GM18498 (cell line): Measurements from ENCODE around the gene THRB.

Experiments
- ATAC-seq: cut with Tn5 transposase; IDR thresholded peaks from one replicate; pipeline ENCODE4 v1.9.1; 2021; ENCODE audit warnings: mild to moderate bottlenecking, moderate library complexity; ENCODE audit not compliant: unreplicated experiment

Gene THRB

GRCh38 chr3:24318677-24319287 is 175.9 kb downstream of the THRB start:
- no peak for ATAC-seq

DNA sequence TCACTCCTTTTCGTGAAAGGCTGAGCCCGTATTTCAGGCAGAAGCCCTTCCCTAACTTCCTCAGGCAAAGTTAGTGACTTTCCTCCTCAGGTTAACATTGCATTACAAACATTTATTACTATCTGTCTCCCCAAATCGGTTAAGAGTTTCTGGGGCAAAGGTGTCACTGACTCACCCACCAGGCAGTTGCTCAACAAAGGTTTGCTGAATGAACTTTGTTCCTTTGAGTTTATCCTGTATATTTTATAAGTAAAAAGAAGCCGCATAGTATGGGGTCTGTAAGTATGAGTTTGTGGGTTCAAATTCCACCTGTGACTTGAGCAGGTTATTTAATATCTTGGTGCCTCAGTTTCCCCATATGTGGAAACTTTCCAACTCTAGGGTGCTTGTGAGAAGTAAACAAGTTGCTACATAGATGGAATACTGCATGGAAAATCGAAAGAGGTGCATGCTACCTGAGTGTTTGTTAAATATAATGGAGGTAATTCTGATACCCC is 177.7 kb downstream of the THRB start:
- ATAC-seq: no peak

DNA sequence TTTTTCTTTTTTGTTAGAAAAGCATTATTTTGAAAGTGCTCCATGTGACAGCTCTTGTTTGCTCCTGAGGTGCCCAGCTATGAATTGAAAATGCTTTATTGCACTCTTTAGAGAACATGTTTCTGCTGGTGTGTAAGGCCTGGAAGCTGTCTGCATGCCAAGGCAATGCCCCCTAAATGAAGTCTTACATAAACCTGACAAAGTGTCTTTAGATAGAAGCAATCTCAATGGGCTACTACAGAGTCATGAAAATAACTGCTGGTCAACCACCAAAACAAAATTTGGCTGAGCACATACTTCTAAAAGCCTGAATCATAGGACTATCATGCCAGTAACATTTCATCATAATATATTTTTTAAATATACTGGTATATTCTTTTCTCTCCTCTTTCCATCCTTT is 178.7 kb downstream of the THRB start:
- ATAC-seq: no peak

- no peak for ATAC-seq
Measured at GRCh38 chr3:24315356-24315755, 179.3 kb downstream of the THRB start.

- no peak for ATAC-seq
Measured at GRCh38 chr3:24311881-24312280, 182.8 kb downstream of the THRB start.

DNA sequence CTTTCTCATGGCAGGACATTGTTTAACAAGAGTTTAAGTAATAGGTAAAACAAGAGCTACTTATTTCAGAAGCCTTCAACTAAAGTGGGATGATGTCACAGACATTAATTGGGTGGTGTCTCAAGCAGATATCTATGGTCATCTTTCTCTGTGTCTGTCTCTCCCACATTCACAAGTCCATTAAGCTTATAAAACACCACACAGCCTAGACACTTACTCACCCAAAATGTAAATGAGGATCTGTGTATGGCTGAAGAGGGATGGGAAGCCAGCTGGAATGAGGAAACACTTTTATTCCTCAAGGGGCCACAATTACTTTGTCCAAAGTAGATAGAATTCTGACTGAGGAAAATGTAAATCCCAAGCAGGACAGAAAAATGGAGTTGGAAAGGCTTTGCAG is 183.8 kb downstream of the THRB start:
- ATAC-seq: no peak

GRCh38 chr3:24306518-24306917 is 188.1 kb downstream of the THRB start:
- no peak for ATAC-seq

DNA sequence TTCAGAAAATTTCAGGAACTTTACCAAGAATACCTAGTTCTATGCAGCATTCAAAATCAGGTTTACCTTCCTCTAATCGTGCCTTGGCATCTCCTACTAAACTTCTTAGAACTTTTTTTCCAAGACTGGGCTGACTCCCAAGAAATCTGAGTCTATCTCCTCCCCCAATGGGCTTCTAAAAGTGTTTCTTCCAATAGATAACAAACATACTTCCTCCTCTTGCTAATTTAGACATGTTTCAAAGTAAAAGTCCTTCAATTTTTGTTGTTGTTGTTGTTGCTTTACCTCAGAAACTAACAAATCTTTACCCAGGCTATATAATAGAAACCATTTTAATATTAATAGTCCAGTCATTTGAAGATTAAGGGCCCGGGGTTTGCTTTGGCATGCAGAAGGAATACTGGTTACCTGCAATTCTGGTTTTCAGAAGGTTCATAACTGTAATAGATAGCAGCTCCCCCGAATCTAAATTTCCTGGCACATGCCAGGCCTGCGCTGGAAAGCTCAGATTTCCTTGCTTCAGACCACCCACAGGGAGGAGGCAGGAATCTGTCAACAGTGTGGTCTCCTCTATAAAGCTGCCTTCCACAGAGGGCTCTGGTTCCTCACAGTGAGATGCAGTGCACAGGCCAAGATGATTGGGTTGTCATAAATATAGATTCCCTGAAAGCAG is 188.7 kb downstream of the THRB start:
- no peak for ATAC-seq

DNA sequence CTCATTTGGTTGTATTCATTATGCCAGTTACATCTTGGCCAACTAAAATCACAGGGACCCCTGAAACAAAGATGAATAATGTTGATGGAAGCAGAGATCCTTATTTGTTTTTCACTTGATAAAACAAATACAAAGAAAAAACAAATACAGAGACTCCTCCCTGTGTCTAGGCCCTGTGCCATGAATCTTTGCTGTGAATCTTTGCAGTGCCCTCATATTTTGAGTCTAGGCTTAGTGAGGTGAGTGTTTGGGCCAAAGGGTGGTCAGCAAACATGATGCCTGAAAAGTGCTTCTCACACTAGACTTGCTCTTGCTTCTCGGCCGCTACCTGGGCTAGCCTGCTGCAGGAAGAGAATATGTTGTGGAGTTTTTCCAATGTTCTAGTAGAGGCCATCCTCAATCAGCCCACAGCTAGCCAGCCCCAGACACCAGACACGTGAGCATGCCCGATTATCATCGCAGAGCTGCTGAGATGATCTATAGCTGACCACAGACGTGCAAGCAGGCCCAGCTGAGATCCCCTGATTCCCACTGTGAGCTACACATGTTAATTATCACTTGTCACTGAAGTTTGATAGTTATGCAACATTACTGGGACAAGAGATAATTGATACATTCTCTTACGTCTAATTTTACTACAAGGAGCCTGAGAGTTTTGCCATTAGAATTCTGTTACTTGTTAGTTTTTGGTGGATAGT is 191.4 kb downstream of the THRB start:
- ATAC-seq: no peak

- no peak for ATAC-seq
Measured at GRCh38 chr3:24302396-24302795, 192.3 kb downstream of the THRB start.

DNA sequence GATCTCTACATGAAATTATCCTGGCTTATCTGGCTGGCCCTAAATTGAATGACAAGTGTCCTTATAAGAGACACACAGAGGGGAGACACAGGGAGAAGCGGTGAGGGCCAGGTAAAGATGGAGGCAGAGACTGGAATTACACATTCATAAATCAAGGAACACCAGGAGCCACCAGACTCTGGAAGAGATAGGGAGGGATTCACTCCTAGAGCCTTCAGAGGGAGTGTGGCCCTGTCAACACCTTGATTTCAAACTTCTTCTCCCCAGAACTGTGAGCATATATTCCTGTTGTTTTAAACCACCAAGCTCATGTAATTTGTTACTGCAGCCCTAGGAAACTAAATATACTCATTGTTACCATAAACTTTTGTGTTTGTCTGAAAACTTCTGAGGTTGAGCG is 193.7 kb downstream of the THRB start:
- ATAC-seq: no peak

DNA sequence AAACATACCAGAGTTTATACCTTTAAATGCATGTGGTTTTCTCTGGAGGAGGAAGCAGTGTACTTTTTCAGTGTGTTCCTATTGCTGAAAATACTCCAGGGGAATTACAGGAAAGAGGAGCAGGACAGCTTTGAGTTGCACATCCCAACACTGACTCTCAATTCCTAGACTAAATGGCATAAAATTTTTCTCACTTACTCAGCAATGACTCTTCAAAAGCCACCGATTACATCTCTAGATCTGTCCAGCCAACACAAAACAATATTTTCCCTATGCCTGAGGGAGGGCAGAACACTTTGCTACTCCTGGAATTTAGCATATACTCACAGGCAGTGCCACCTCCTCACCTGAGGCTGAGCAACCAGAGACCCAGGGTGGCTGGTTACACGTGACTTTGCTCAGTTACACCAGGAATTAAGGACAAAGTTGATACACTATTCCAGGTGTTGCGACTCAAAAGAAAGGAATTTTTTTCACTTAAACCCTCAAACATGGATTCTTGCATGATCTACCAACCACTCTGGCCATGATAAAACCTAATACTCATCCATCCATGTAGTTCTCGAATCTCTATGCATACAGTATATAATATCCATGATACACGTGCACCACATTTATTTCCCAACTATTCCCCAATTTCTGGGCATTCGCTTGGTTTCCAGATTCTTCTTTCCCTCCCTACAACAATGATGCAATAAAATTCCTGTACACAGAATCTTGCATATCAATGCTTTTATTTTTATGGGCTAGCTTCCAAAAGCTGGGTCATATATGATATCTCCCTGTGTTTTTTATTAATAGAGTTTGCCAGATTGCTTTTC is 194.6 kb downstream of the THRB start:
- ATAC-seq: no peak

- ATAC-seq: no peak
Measured at GRCh38 chr3:24299246-24299805, 195.3 kb downstream of the THRB start.

DNA sequence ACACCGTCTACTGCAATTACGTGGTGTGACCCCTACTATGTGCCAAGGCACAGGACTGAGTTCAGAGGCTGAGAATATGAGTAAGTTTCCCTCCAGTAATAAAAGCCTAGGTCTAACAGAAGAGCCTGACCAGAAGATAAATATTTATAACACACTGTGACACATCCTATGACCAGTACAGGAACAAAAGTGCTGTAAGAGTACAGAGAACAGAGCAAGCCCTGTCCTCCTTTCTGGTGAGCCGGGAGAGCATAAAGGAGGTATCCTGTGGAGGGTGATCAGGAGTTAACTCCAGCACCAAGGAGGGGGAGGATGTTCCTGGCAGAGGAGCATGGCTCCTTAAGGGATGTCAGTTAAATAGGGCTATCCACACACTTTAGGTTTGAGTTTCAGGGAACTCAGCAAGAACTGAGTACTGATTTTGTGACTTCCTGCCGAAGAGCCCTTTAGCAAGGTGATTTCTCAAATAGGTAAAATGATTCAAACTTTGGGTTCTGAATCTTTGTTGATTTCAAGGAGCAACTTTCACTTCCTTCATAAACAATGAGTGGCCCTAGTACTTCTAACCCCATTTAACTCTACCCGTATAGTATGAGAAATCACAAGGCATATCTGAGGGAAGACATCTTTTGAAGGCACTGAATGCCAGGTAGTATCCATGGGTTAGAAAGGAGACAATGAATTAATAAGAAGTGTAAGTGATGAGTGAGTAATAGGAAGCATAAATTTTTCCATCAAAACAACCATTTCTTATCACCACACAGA is 198.0 kb downstream of the THRB start:
- ATAC-seq: no peak

DNA sequence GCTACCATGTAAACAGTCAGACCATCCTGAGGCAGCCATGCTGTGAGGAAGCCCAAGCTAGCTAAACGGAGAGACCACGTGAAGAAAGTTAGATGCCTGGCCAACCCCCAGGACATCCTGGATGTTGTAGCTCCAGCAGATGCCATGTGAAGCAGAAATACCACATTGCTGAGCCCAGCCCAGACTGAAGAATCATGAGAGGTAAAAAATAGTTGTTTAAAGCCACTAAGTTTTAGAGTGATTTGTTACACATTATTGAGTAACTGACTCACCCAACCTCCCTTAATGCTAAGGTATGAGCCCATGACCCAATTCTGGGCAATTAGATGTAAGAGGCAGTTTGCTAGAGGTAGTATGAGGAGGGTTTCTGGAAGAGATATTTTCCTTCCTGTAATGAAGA is 200.5 kb downstream of the THRB start:
- no peak for ATAC-seq

DNA sequence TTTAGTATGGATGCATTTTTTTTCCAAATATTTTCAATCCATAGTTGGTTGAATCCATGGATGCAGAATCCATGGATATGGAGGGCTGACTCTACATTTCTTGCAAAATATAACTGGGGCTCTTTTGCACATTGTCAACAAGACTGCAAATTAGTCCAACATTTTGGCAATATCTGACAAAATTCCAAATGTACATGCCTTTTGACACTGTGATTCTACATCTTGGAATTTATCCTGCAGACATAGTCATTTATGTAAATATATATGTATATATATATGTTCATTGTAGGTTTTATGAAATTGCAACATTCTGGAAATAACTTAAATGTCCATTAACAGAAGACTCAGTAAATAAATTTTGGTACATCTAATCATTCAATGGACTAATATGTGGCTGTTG is 203.0 kb downstream of the THRB start:
- ATAC-seq: no peak

- no peak for ATAC-seq
Measured at GRCh38 chr3:24290596-24290995, 204.1 kb downstream of the THRB start.

DNA sequence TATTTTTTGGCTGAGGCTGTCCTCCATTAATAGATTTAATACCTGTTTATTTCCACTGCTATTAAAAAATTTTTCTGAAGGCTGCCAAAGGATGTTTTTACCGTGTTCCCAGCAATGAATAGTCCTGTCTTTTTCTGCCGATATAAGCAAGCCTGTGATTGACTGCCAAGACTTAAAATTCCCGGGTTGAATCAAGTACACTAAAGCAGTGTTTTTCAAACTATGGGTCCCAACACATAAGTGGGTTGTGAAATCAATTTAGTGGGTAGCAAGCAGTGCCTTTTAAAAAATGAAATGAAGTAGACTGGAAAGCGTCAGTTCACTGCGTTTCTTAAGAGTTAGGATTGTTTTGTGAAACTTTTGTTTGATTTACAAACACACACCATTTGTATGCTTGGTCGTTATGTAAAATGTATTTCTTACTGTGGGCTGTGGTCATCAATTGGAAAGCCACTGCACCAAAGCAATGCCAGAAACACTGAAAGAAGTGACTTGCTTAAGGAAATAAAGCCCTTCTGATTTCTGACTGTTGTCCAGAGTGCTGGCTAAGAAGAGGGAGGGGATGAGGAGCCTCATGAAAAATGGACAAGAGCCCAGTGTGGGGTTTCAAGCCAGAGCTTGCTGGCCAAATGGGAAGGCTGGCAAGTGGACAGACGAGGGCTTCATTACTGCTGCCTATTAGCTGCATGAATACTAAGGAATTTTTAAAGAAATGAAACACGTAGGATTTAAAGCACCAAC is 206.0 kb downstream of the THRB start:
- no peak for ATAC-seq

GRCh38 chr3:24287755-24288450 is 206.7 kb downstream of the THRB start:
- ATAC-seq: no peak
